GM21737 (cell line): ENCODE measurements around the gene GATA1.

ENCODE experiments used
- ATAC-seq: cut with Tn5 transposase; IDR thresholded peaks from one replicate; pipeline ENCODE4 v1.9.1; 2021; ENCODE audit warnings: mild to moderate bottlenecking, moderate library complexity; ENCODE audit not compliant: unreplicated experiment

GATA1 gene

DNA sequence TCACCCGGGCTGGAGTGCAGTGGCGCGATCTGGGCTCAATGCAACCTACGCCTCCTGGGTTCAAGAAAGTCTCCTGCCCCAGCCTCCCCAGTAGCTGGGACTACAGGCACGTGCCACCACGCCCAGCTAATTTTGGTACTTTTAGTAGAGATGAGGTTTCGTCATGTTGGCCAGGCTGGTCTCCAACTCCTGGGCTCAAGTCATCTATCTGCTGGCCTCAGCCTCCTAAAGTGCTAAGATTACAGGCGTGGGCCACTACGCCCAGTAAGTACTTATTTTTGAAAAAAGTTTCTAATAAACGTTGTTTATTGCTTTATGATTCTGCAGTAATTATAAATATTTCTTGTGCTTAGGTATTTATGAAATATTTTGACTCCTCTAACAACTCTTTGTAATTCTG, 53.3 kb downstream of the GATA1 start:
- ATAC-seq, result no peak
